BJ (cell line): ENCODE measurements around the gene GALNT11. TPM values are rescaled to one million over a fixed set of nuclear protein-coding genes. Genes with fewer than 3 reads are reported as not detected.

Experiments
- CTCF ChIA-PET: fragments of 350-600 bp; formaldehyde crosslinking; extraction: SDS; loops from one replicate; lab custom pipeline; 2021; ENCODE audit warnings: antibody characterized with exemption, inconsistent platforms; lab: Yijun Ruan, JAX
- POLR2A ChIA-PET: fragments of 300-600 bp; sonication (Branson Sonifier 250); formaldehyde crosslinking; extraction: SDS; loops from one replicate; lab custom pipeline; 2021; ENCODE audit warnings: antibody characterized with exemption; lab: Charles Lee
- DNase-seq: peaks from one replicate; pipeline ENCODE4 v3.0.0-alpha.2; 2011; ENCODE audit warnings: low read depth
- H3K27me3 ChIP-seq: 2 replicates; pipeline ENCODE4 v1.6.0; 2011; ENCODE audit warnings: low read length; ENCODE audit not compliant: control insufficient read depth, insufficient read depth
- H3K36me3 ChIP-seq: 2 replicates; pipeline ENCODE4 v1.5.1; 2011; ENCODE audit warnings: low read length; ENCODE audit not compliant: control insufficient read depth, insufficient read depth
- H3K4me3 ChIP-seq: 2 replicates; pipeline ENCODE4 v1.5.1; 2011; ENCODE audit warnings: low read depth, mild to moderate bottlenecking, control low read depth, low read length
- CTCF ChIP-seq: IDR thresholded peaks from 2 replicates; pipeline ENCODE4 v1.5.1; 2011; ENCODE audit warnings: low read depth, mild to moderate bottlenecking, control low read depth, inconsistent platforms, low read length, moderate library complexity; ENCODE audit not compliant: insufficient read depth
- polyA plus RNA-seq: library from polyadenylated mRNA; depleted of rRNA; stranded (reverse); fragments of >200 nt; gene quantifications from 2 replicates; pipeline ENCODE4 v1.2.3, GENCODE V29; 2011

Gene GALNT11
- polyA plus RNA-seq, 1 experiment = 18.7 TPM

- no peak for DNase-seq
- ChIA-PET CTCF (interaction anchor here (1.2 to 1.9 kb wide), 3 partner anchors 9 to 15 kb away, joined by 4 to 9 read pairs (median 5); no protein-coding TSS in a partner anchor), POLR2A (no interaction called here)
- Histone ChIP-seq H3K4me3 (no peak overlapping the region), H3K27me3 (no peaks in the 10 kb centered on the region), H3K36me3 (peaks cover 24% of the 10 kb centered on the region)
- TF ChIP-seq CTCF = no peak
Observed at GRCh38 chr7:152132812-152133211, 107.3 kb downstream of the GALNT11 start.

GRCh38 chr7:152133804-152134203 is 108.3 kb downstream of the GALNT11 start:
- Histone ChIP-seq H3K4me3 (no peak overlapping the region), H3K36me3 (peaks cover 26% of the 10 kb centered on the region), H3K27me3 (no peaks in the 10 kb centered on the region)
- POLR2A ChIA-PET = no interaction called here
- CTCF ChIA-PET = interaction anchor here (0.8 kb wide), 1 partner anchor 10 kb away, joined by 3 read pairs; no protein-coding TSS in a partner anchor
- no peak for DNase-seq
- TF ChIP-seq CTCF = no peak

- ChIA-PET CTCF (interaction anchor here (1.3 to 1.5 kb wide), 2 partner anchors 9 to 10 kb away, joined by 3 to 7 read pairs; no protein-coding TSS in a partner anchor), POLR2A (no interaction called here)
- DNase-seq = peak; percentile 9
- TF ChIP-seq CTCF = no peak
- Histone ChIP-seq H3K4me3 (no peak overlapping the region), H3K36me3 (peaks cover 21% of the 10 kb centered on the region), H3K27me3 (no peaks in the 10 kb centered on the region)
Observed at GRCh38 chr7:152136686-152137085, 111.2 kb downstream of the GALNT11 start.

GRCh38 chr7:152137476-152138025 is 112.1 kb downstream of the GALNT11 start:
- Histone ChIP-seq H3K36me3 (peaks cover 21% of the 10 kb centered on the region), H3K4me3 (no peak overlapping the region), H3K27me3 (no peaks in the 10 kb centered on the region)
- ChIA-PET CTCF (interaction anchor here (1.5 kb wide), 1 partner anchor 8 kb away, joined by 7 read pairs; no protein-coding TSS in a partner anchor), POLR2A (no interaction called here)
- TF ChIP-seq CTCF = no peak
- DNase-seq = no peak

- H3K36me3 ChIP-seq = peaks cover 20% of the 10 kb centered on the region
- no peak for DNase-seq
- ChIA-PET CTCF (interaction anchor here (1.0 to 2.0 kb wide), 2 partner anchors 9 to 13 kb away, joined by 3 to 5 read pairs; no protein-coding TSS in a partner anchor), POLR2A (no interaction called here)
- no peaks in the 10 kb centered on the region for H3K27me3 ChIP-seq
- H3K4me3 ChIP-seq = no peak overlapping the region
- no peak for TF ChIP-seq CTCF
Observed at GRCh38 chr7:152140067-152140466, 114.6 kb downstream of the GALNT11 start.
